Measurements from ENCODE around the gene CLVS2.

DNA sequence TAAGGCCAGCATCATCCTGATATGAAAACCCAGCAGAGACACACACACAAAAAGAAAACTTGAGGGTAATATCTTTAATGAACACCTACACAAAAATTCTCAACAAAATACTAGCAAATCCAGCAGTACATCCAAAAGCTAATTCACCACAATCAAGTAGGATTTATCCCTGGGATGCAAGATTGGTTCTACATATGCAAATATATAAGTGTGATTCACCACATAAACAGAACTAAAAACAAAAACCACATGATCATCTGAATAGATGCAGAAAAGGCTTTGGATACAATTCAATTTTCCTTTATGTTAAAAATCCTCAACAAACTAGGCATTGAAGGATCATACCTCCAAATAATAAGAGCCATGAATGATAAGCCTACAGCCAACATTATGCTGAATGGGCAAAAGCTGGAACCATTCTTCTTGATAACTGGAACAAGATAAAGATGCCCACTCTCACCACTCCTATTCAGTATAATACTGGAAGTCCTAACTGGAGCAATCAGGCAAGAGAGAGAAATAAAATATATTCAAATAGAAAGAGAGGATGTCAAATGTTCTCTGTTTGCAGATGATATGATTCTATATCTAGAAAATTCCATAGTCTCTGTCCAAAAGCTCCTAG, 33.9 kb upstream of the CLVS2 start:
- no peak for TF ChIP-seq POLR2A (IDR thresholded peaks at IDR 0.05)
- TF ChIP-seq, protein P1, sequence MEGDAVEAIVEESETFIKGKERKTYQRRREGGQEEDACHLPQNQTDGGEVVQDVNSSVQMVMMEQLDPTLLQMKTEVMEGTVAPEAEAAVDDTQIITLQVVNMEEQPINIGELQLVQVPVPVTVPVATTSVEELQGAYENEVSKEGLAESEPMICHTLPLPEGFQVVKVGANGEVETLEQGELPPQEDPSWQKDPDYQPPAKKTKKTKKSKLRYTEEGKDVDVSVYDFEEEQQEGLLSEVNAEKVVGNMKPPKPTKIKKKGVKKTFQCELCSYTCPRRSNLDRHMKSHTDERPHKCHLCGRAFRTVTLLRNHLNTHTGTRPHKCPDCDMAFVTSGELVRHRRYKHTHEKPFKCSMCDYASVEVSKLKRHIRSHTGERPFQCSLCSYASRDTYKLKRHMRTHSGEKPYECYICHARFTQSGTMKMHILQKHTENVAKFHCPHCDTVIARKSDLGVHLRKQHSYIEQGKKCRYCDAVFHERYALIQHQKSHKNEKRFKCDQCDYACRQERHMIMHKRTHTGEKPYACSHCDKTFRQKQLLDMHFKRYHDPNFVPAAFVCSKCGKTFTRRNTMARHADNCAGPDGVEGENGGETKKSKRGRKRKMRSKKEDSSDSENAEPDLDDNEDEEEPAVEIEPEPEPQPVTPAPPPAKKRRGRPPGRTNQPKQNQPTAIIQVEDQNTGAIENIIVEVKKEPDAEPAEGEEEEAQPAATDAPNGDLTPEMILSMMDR (IDR thresholded peaks at IDR 0.05), result no peak
- no peak for TF ChIP-seq EP300 (IDR thresholded peaks at IDR 0.05)
